ENCODE measurements around the gene ANTXR2.

ANTXR2 gene

DNA sequence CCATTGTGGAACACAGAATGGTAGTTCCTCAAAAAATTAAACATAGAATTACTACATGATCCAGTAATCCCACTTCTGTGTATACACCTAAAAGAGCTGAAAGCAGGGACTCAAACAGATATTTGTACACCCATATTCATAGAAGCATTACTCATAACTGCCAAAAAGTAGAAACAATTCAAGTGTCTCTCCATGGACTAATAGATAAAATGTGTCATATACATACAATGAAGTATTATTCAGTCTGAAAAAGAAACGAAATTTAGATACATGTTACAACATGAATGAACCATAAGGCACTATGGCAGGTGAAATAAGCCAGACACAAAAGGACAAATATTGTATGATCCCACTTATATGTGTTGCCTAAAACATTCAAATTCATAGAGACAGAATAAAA, 145.1 kb downstream of the ANTXR2 start:
- TF ChIP-seq, protein P1, sequence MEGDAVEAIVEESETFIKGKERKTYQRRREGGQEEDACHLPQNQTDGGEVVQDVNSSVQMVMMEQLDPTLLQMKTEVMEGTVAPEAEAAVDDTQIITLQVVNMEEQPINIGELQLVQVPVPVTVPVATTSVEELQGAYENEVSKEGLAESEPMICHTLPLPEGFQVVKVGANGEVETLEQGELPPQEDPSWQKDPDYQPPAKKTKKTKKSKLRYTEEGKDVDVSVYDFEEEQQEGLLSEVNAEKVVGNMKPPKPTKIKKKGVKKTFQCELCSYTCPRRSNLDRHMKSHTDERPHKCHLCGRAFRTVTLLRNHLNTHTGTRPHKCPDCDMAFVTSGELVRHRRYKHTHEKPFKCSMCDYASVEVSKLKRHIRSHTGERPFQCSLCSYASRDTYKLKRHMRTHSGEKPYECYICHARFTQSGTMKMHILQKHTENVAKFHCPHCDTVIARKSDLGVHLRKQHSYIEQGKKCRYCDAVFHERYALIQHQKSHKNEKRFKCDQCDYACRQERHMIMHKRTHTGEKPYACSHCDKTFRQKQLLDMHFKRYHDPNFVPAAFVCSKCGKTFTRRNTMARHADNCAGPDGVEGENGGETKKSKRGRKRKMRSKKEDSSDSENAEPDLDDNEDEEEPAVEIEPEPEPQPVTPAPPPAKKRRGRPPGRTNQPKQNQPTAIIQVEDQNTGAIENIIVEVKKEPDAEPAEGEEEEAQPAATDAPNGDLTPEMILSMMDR (IDR thresholded peaks at IDR 0.05): no peak

DNA sequence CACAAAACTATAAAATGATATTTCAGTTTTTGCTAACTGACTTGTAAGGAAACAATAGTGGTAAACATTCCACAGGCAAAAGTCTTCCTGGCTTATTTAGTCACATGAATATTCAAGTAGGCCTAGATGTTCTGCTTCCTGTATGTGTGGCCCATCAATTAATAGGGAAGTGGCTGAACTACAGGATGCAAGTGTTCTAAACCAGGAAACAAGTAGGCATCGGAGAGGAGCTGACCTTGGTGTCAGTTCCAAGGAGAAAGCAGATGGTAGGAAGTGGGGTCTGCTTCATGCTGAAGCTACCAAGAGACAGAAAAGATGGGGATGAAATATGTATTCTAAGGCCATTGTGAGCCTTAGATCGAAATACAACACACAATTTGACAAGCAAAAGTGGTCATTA, 149.7 kb downstream of the ANTXR2 start:
- TF ChIP-seq, protein P1 (IDR thresholded peaks at IDR 0.05): no peak

DNA sequence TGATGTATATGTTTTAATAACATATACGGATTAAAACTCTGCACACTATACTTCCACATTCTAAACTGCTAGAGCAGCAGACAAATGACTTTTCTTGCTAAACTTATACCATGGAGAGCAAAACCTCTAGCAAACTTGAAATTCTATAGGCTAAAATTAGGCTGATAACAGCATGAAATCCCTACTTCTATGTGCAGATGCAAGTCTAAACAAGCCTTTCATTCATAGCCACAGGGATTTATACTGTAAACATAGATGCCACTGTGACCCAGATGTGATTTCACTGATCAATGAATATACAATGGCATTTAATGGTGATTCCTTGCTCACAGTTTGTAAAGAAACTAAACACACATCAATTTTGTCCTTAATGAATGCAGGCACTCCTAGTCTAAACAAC, 151.0 kb downstream of the ANTXR2 start:
- TF ChIP-seq, protein P1 (IDR thresholded peaks at IDR 0.05): no peak

DNA sequence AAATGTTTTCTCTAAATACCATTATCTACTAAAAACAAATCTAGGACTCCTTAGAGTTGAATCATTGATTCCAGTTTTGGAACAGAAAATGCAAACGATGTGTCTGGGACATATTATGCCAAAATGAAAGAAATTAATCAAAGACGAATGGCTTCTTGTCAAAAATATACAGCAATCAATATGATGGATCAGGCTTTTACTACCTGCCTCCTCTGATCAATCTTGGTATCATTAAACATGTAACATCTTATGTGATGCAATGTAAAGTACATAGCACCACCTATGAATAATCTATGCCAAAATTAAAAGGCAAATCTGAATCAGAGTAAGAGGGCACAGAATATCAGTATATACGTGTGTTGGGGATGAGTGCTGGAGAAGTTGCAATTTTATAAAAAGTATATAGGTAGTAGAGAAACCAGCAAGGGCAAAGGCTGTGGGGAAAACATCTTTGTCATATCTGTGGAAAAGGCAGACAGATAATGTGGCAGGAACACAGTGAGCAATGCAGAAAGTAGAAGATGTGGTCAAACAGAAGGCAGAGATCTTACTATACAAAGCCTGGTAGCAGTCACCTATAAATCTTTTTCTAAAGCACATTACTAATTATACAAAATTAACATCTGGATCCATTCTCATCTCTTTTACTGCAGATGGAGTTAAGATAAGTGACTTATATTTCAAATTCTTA, 152.7 kb downstream of the ANTXR2 start:
- TF ChIP-seq, protein P1 (IDR thresholded peaks at IDR 0.05): no peak

DNA sequence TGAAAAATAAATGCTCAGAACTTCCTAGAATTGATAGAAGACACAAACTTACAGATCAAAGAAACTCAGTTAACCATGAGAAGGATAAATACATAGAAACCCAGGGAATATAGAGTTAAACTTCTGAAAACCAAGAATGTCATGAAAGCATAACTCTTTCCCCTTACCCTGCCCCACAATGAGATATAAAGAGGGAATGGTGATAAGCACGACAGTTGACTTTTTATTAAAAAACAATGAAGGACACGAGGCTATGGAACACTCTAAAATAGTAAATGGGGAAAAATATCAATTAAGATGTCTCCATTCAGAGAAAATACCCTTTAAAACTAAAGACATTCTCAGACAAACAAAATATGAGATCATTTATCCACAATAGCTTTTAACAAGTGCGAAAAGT, 154.7 kb downstream of the ANTXR2 start:
- TF ChIP-seq, protein P1 (IDR thresholded peaks at IDR 0.05): no peak

DNA sequence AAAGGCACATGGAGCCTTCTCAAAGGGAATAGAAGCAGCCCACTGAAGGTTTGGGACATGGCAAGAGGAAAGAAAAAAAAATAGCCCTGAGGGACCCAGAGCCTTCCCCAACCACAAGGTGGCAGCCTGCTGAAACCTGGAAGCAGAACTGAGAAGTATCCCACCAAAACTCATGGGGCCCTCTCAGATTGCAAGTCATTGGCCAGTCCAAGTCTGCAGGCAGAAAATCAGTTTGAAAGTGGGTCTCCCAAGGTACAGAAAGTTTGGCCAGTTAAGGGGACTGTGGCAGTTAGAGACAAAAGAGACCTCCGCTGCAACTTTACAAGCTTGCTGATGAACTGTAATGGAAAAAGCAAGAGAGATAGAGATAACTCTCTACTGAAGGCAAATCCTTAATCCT, 155.8 kb downstream of the ANTXR2 start:
- TF ChIP-seq, protein P1 (IDR thresholded peaks at IDR 0.05): peak; percentile 73

DNA sequence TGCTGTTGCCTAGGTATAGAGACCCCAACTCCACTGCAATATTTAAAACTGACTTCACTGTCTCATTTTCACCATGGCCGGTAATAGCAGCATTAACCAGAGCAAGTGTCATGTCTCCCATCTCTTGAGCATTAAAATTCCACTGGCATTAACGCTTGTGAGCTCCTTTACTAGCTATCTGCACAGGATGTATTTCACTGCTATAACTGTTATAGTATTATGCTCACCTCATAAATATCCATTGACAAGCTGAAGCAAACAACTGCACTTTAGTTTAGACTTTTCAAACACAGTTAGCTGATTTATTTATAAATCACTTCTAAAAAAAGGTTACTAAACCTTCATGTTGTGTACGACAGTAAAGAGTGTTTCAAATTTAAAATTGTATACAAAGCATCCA, 157.8 kb downstream of the ANTXR2 start:
- TF ChIP-seq, protein P1 (IDR thresholded peaks at IDR 0.05): no peak

DNA sequence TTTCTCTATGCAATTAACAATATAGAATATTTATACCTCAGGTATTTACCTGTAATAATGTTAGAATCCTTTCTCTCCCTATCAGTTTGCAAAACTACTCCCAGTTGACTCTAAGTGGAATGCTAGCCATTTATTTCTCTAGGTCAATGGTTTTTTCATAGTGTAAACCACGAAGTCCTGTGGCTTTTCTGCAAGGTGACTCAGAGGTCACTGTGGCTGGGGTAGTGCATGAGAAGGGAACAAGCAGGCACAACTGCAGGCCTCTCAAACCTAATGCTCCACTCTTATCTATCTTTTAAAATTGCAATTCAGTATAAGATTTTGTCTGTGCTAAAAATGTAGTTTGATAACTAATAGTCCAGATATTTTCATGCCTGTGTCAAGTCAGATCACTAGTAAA, 159.4 kb downstream of the ANTXR2 start:
- TF ChIP-seq, protein P1 (IDR thresholded peaks at IDR 0.05): no peak

Data from LNCAP (cell line).